Measurements from ENCODE around the gene CCDC177.

CCDC177 gene

GRCh38 chr14:69527635-69528034 lies 47.0 kb downstream of the CCDC177 start:
- no peak for DNase-seq

- no peak for DNase-seq
Observed at GRCh38 chr14:69525896-69526295, 48.8 kb downstream of the CCDC177 start.

- no peak for DNase-seq
Observed at GRCh38 chr14:69522026-69522425, 52.6 kb downstream of the CCDC177 start.
